Kidney capillary endothelial cell (primary cell): Measurements from ENCODE around the gene CHCHD10.

Experiments used
- DNase-seq: peaks from one replicate; pipeline ENCODE4 v3.0.0-alpha.2; 2018; ENCODE audit warnings: low spot score

CHCHD10 gene

DNA sequence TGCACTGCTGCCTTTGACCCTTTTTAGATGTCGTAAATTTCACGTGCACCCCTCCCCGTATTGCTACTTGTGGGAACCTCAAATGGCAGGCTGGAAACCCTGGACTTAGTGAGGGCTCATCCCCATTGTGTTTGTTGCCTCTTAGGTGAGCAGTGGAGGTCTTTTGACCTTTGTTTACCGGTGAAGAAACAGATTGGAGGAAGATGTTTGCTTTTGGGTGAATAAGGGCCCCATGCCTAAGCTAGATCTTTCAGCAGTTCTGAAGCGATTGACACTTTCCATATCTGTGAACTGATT, 19.8 kb upstream of the CHCHD10 start:
- no peak for DNase-seq

DNA sequence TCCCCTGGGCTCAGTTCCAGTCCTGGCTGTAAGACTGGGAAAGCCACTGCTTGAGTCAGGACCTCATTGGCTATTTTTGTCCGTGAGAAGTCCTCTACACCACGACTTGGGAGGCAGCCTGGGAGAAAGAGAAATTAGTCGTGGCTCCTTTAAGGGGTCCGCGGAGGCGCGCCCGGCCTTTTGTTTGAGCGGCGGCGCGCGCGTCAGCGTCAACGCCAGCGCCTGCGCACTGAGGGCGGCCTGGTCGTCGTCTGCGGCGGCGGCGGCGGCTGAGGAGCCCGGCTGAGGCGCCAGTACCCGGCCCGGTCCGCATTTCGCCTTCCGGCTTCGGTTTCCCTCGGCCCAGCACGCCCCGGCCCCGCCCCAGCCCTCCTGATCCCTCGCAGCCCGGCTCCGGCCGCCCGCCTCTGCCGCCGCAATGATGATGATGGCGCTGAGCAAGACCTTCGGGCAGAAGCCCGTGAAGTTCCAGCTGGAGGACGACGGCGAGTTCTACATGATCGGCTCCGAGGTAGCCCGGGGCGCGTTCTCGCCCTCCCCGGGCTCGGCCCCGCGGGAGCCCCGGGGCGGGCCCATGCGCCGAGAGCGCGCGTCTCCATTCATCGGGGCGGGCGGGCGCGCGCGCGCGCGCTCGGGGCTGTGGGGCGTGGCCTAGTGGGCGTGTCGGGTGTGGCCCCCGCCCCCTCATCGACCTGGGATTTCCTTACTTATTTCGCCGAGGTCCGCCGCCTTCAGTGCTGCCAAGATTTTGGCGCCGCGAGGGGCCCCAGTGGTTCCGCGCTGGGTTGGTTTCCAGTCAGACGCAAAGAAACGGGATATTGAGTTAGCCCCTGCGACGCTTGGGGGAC, 19.2 kb upstream of the CHCHD10 start, which contains the start of gene SMARCB1:
Gene SMARCB1 (plus strand): TSS at position 215 of the 848 bp plus-strand sequence. CDS start 204 bp downstream, at position 419.
- DNase-seq = peak; percentile 86

DNA sequence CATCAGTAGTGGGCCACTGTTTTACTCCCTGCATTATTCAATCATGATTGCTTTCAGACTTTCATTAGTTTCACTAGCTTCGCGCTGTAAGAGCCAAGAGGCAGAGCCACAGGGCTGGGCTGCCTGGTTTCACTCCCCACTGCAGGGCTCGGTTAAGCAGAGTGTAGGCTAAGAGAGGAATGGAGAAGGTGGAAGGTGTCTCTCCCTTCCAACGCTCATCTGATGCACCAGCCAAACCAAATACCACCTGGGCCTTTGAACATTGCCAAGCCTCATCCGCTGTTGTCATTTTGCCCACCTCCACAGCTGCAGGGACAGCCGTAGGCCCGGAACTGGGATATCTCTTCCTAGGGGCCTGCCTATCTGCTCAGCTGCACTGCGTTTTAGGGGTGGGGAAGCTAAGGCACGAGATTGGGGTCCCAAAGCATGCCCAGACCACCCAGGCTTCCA, 18.5 kb upstream of the CHCHD10 start:
- DNase-seq = no peak

DNA sequence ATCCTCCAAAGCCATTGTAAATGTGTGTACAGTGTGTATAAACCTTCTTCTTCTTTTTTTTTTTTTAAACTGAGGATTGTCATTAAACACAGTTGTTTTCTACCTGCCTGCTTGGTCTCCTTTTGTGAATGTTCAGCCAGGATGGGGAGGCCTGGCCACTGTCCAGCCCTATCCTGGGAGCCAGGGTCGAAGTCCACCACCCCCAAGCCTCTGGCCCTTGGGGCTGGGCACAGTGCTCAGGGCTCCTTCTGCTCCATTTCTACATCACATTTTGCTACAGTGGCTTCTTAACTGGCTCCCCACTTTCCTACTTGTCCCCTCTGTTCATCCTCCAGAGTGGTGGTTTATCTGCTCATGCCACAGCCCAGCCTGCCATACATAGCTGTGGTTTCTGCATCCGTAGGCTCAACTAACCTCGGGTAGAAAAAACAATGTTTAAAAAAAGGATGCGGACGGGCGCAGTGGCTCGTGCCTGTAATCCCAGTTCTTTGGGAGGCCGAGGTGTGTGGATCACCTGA, 16.5 kb upstream of the CHCHD10 start:
- DNase-seq = no peak

DNA sequence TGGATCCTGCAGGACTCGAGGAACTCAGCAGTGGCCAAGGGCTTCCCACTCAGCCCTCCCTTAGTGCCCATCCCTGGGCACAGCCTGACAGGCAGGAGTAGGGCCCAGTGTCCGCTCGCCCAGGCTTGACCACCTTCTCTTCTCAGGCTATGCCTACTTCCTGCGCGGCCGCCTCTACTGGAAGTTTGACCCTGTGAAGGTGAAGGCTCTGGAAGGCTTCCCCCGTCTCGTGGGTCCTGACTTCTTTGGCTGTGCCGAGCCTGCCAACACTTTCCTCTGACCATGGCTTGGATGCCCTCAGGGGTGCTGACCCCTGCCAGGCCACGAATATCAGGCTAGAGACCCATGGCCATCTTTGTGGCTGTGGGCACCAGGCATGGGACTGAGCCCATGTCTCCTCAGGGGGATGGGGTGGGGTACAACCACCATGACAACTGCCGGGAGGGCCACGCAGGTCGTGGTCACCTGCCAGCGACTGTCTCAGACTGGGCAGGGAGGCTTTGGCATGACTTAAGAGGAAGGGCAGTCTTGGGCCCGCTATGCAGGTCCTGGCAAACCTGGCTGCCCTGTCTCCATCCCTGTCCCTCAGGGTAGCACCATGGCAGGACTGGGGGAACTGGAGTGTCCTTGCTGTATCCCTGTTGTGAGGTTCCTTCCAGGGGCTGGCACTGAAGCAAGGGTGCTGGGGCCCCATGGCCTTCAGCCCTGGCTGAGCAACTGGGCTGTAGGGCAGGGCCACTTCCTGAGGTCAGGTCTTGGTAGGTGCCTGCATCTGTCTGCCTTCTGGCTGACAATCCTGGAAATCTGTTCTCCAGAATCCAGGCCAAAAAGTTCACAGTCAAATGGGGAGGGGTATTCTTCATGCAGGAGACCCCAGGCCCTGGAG, 15.7 kb upstream of the CHCHD10 start:
- DNase-seq = no peak

DNA sequence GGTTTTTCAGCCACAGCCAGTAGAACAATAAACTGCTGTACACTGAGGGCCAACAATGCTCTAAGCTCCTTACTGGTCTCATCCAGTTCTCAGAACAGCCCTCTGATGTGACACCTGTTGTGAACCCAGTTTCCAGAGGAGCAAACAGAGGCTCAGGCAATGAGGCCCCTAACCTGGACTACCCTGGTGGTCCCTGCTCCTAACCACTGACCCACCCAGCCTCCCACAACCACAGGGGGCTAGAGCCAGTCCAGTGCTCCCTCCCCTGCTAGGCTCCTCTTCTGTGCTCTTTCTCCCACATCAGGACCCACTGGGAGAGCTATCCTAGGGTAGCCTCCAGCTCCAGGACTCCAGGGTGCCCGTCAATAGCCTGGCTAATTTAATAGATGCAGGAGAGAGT, 14.9 kb upstream of the CHCHD10 start:
- DNase-seq = no peak

DNA sequence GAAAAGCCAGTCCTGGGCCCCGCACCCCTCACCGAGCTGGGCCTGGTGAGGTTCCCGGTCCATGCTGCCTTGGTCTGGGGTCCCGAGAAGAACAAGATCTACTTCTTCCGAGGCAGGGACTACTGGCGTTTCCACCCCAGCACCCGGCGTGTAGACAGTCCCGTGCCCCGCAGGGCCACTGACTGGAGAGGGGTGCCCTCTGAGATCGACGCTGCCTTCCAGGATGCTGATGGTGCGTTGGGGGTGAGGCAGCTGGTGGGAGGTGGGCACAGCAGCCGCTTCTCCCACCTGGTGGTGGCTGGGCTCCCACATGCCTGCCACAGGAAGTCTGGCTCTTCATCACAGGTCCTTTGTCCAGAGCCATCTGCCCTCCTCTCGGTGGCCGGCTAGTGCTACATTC, 14.5 kb upstream of the CHCHD10 start:
- no peak for DNase-seq

DNA sequence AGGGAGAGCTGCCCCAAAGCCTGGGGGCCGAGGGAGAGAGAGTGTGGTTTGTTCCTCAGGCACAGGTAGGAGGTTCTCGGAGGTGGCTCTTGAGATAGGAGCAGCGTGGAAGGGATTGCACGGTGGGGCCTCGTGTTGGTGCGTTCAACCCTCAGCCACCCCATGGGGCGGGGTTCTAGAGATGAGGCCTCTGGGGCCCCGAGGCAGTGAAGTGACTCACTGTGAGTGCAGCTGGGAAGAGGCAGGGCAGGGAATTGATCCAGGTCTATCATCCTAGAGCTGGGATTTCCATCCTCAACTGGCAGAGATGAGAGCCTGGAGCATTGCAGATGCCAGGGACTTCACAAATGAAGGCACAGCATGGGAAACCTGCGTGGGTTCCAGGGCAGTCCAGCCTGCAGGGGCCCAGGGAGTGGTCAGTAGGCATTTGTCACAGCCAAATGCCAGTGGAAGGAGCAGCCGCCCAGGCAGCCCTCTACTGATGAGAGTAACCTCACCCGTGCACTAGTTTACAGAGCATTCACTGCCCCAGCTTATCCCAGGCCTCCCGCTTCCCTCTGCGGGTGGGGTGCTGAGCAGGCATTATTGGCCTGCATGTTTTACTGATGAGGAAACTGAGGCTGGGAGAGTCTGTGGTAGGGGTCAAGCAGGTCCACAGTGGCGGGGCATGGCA, 13.9 kb upstream of the CHCHD10 start:
- no peak for DNase-seq

DNA sequence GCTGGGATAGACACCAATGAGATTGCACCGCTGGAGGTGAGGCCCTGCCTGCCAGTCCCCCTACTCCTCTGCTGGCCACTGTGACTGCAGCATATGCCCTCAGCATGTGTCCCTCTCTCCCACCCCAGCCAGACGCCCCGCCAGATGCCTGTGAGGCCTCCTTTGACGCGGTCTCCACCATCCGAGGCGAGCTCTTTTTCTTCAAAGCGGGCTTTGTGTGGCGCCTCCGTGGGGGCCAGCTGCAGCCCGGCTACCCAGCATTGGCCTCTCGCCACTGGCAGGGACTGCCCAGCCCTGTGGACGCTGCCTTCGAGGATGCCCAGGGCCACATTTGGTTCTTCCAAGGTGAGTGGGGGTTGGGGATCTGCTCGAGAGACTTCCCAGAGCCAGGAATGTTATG, 13.3 kb upstream of the CHCHD10 start:
- DNase-seq = no peak

DNA sequence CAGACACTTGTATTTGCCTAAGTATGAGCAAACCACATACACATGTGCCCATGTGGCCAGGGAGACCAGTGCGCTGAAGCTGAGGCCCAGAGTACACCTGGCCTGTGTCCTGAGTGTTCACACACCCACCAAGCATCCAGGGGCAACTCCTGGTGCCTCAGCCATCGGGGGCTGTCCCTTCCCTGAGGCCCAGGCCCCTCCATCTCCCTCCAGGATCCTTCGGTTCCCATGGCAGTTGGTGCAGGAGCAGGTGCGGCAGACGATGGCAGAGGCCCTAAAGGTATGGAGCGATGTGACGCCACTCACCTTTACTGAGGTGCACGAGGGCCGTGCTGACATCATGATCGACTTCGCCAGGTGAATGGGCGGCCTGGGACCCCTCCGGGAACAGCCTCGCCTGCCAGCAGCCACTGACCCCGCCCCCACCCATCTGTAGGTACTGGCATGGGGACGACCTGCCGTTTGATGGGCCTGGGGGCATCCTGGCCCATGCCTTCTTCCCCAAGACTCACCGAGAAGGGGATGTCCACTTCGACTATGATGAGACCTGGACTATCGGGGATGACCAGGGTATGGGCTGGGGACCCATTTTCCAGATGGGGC, 12.5 kb upstream of the CHCHD10 start:
- DNase-seq = no peak

DNA sequence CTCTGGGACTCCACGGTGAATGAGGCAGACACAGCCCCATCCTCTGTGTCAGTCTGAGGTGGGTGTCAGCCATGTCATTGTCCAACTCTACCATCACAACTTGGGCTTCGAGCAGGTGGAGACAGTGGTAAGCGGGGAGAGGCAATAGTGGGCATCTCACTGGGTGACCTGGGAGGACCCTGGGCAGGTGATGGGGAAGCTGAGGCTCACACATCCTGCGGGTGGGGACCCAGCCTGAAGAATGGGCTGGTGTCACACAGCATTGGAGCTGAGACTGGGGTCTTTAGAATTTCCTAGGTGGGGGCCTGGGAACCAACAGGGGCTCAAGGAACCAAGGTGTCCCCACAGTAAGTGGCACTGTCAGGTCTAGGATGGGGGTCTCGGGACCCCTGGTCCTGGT, 12.0 kb upstream of the CHCHD10 start:
- DNase-seq = no peak

DNA sequence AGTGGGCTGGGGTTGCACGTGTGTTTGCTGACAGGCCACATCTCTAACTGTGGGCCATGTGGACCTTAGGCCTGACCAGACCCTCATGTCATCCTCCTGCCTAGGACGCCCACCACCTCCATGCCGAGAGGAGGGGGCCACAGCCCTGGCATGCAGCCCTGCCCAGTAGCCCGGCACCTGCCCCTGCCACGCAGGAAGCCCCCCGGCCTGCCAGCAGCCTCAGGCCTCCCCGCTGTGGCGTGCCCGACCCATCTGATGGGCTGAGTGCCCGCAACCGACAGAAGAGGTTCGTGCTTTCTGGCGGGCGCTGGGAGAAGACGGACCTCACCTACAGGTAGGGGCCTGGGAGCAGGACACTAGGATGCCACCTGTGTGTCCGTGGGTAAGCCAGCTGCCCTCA, 11.3 kb upstream of the CHCHD10 start:
- DNase-seq = no peak

DNA sequence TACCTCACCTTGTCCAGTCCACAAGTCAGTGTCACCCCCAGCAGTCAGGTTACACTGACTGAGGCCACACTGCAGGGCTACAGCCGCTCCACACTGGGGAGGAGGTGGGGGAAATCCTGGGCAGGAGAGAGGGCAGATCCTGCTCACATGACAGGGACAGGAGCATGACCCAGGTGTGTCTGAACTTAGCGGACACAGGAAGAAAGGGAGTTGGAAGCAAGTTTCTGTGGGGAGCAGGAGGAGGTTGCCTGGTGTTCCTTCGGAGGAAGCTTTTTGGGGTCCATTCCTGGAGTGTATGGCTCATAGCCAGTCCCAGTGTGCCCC, 10.8 kb upstream of the CHCHD10 start:
- no peak for DNase-seq

DNA sequence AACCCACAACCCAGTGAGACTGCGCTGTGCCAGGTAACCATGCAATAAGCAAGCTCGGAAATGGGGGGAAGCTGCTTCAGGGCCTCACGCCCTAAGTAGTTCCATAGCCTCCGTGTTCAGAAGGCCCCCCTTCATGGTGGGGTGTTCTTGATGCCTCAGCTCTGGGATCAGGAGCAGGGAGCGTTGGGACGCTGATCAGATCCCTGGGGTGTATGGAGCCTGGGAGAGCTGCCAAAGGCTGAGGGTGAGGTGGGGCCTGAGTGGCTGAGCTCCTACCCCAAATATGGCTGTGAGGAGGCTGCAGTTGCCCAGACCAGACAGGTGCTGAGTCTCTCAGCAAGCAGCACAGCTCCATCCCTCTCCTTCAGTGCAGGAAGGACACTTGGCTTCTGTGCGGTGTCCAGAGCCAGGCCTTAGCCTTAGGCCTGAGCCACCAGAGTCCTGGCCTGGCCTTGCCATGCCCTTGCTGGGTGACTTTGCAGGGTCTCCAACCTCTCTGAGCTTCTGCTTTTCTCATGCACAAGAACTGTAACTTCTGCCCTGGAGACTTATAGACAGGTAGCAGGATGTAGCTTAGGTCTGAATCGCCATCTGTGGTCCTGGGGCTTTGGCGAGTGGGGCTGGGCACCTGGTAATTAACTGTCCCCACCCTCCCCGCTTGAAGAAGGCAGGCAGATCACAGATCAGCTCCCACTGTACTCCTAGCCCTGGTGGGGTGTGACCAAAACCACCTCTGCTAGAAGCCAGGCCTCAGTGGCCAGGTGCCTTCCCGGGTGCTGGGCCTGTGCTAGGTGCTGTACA, 10.2 kb upstream of the CHCHD10 start:
- no peak for DNase-seq

DNA sequence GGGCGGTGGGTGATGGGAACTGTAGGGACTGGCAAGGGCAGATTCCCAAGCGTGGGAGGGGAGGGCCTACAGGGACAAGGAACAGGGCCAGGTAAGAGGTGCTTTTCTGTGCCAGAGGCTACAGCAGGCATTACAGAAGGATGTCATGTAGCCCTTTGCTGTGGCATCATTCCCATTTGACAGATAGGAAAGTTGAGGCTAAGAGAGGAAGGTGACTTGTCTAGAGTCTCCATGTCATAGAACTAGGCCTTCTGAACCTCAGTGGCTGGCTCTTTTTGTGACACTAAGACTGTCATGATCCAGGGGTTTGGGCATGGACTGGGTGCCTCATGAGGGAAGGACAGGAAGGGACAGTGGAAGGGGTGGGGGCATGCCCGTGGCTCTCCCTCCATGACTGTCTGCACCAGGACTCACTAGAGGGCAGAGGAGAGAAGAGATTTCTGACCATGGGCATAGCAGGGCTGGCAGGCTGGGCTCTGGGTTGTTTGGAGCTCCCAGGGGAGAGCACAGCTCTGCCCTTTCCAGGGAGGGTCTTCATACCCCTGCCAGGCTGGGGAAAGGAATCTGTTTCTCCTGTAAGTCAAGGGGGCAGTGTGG, 8.1 kb upstream of the CHCHD10 start:
- DNase-seq = no peak

DNA sequence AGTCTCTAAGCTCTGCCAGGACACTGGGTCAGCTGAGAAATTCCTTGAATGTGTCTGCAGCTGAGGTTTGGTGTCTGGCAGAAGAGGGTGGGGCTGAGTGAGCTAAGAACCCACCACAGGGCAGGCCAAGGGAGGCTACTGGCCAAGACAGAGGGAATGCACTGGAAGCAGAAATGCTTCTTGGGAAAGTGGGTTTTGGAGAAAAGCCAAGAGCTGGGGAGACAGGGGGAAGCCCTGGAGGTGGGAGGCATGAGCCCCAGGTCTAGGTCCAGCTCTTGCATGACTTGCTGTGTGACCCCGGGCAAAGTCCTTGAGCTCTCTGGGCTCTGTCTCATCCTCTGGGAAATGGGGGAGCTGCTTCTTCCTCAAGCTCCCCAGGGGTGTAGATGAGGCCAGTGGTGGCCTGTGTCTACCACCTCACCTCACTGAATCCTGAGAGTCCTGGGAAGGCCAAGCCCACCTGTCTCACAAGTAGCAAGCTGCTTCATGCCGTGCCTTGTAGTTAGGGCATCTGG, 7.2 kb upstream of the CHCHD10 start:
- DNase-seq = no peak

DNA sequence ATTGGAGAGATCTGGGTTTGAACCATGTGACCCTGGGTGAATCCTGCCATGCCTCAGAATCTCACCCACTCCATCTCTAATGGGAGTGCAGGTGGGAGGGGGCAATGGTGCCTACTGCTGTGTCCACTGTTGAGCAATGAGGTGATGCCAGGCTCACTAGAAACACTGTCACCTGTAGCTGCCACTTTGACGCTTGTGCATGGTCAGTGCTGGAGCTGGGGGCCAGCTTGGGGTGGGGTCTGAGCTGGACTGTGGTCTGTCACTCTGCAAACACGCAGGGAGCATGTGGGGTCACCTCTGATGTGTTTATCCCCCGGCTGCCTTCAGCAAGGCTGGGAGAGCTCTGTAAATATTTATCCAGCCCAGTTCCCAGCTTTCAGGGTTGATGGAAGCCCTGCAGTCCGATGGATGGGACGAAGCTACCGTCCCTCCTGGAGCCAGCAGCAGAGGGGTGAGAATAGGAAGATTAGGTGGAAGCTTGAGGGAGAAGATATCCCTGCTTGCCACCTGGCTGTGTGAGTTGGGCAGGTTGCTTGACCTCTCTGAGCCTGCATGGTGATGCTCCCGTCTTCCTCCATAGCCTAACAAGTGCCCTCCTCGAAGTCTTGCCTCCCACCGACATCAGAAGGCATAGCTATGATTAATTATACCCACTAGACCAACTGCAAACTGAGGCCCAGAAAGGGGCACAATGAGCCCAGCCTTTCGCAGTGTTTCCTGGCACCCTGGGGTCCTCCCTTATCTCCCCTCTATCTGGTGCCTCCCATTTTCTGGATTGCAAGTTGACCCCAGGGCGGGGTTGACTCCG, 6.5 kb upstream of the CHCHD10 start:
- DNase-seq = no peak

DNA sequence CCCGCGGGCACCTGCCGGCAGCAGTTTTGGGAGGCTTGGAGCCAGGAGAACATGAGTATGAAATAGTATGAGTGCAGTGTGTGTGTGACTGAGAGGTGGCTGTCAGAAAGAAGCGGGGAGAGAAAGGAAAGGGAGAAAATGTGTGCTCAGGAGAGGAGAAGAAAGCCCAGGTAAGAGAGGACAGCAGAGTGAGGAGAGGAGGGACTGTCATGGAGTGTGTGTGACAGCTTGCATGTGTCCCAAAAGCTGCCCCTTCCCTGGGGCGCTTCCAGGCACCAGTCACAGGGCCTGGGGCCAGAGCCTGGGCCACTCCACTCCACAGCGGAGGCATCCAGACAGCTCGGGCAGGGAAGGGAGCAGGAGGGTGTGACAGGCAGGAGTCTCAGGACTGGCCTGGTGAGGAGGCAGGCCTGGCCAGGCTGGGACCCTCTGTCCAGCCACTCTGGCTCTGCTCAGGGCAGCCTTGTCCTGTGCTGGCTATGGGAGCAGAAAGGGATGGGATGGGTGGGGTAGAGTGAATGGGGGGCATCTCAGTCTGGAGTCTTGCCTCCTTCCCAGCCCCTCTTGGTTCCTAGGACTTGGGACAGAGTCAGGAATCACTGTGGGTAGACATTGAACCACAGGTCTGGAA, 5.8 kb upstream of the CHCHD10 start:
- DNase-seq = no peak
